ENCODE results near the gene CLEC20A.

CLEC20A gene

GRCh38 chr1:178493301-178493741 is 3.4 kb downstream of the CLEC20A start:
- H3K4me1 ChIP-seq (ENCODE audit: insufficient read depth, low read length, poor library complexity, severe bottlenecking): no peaks in the 10 kb centered on the region
- H3K4me2 ChIP-seq (ENCODE audit: low read depth, low read length, poor library complexity, severe bottlenecking): no peak overlapping the region
- no peak overlapping the region for H3K9ac ChIP-seq (ENCODE audit: low read depth, low read length, poor library complexity, severe bottlenecking)
- H3K9me3 ChIP-seq (ENCODE audit: insufficient read depth, low read depth, low read length): no peaks in the 10 kb centered on the region
- no peak overlapping the region for H2AFZ ChIP-seq (ENCODE audit: low read length)
- no peaks in the 10 kb centered on the region for H4K20me1 ChIP-seq (ENCODE audit: insufficient read depth, low read length, poor library complexity, severe bottlenecking)
- no peaks in the 10 kb centered on the region for H3K9me2 ChIP-seq (replicated peaks; ENCODE audit: low read depth, low read length)
- TF ChIP-seq, protein P1, sequence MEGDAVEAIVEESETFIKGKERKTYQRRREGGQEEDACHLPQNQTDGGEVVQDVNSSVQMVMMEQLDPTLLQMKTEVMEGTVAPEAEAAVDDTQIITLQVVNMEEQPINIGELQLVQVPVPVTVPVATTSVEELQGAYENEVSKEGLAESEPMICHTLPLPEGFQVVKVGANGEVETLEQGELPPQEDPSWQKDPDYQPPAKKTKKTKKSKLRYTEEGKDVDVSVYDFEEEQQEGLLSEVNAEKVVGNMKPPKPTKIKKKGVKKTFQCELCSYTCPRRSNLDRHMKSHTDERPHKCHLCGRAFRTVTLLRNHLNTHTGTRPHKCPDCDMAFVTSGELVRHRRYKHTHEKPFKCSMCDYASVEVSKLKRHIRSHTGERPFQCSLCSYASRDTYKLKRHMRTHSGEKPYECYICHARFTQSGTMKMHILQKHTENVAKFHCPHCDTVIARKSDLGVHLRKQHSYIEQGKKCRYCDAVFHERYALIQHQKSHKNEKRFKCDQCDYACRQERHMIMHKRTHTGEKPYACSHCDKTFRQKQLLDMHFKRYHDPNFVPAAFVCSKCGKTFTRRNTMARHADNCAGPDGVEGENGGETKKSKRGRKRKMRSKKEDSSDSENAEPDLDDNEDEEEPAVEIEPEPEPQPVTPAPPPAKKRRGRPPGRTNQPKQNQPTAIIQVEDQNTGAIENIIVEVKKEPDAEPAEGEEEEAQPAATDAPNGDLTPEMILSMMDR (conservative IDR thresholded peaks at IDR 0.05; ENCODE audit: low read length): no peak
- TF ChIP-seq EZH2phosphoT487 (IDR thresholded peaks at IDR 0.05; ENCODE audit: borderline replicate concordance): no peak
- H3K79me2 ChIP-seq (ENCODE audit: insufficient read depth, low read length): no peaks in the 10 kb centered on the region
- H3F3A ChIP-seq (ENCODE audit: low read depth): no peaks in the 10 kb centered on the region
- no peak overlapping the region for H3K4me3 ChIP-seq (ENCODE audit: low read length, poor library complexity, severe bottlenecking)
- no peaks in the 10 kb centered on the region for H3K27me3 ChIP-seq (ENCODE audit: insufficient read depth, low read length, poor library complexity, severe bottlenecking)
- H3K36me3 ChIP-seq (ENCODE audit: insufficient read depth, low read length): no peaks in the 10 kb centered on the region

DNA sequence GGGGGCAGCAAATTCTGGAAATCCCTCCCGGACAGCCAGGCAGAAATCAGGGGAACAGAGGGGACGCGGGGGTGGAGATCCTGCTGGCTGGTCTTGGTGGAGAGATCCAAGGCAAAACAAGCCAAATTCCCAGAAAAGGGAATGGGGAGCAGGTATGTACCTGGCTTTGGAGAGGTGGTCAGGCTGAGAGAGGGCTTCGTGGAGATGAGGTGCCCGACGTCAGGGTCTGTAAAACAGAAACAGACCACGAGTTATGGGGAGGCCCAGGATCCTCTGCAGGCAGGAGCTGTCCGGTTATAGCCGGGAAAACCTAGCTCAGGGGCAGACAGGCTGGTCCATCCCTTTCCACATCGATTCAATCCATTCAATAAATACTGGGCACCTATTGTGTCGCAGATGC is 4.4 kb downstream of the CLEC20A start:
- Histone ChIP-seq H3K27me3 (ENCODE audit: insufficient read depth, low read length, poor library complexity, severe bottlenecking) (no peaks in the 10 kb centered on the region), H3F3A (ENCODE audit: low read depth) (no peaks in the 10 kb centered on the region), H3K9me3 (ENCODE audit: insufficient read depth, low read depth, low read length) (no peaks in the 10 kb centered on the region), H3K79me2 (ENCODE audit: insufficient read depth, low read length) (no peaks in the 10 kb centered on the region), H3K9ac (ENCODE audit: low read depth, low read length, poor library complexity, severe bottlenecking) (no peak overlapping the region), H3K9me2 (replicated peaks; ENCODE audit: low read depth, low read length) (no peaks in the 10 kb centered on the region), H3K36me3 (ENCODE audit: insufficient read depth, low read length) (no peaks in the 10 kb centered on the region), H3K4me1 (ENCODE audit: insufficient read depth, low read length, poor library complexity, severe bottlenecking) (no peaks in the 10 kb centered on the region), H4K20me1 (ENCODE audit: insufficient read depth, low read length, poor library complexity, severe bottlenecking) (no peaks in the 10 kb centered on the region), H2AFZ (ENCODE audit: low read length) (no peak overlapping the region), H3K4me2 (ENCODE audit: low read depth, low read length, poor library complexity, severe bottlenecking) (no peak overlapping the region), H3K4me3 (ENCODE audit: low read length, poor library complexity, severe bottlenecking) (no peak overlapping the region)
- TF ChIP-seq, protein P1 (conservative IDR thresholded peaks at IDR 0.05; ENCODE audit: low read length): no peak
- no peak for TF ChIP-seq EZH2phosphoT487 (IDR thresholded peaks at IDR 0.05; ENCODE audit: borderline replicate concordance)

- no peak overlapping the region for H2AFZ ChIP-seq (ENCODE audit: low read length)
- H3K4me3 ChIP-seq (ENCODE audit: low read length, poor library complexity, severe bottlenecking): no peak overlapping the region
- H3K9me2 ChIP-seq (replicated peaks; ENCODE audit: low read depth, low read length): no peaks in the 10 kb centered on the region
- no peaks in the 10 kb centered on the region for H3K36me3 ChIP-seq (ENCODE audit: insufficient read depth, low read length)
- H3K27me3 ChIP-seq (ENCODE audit: insufficient read depth, low read length, poor library complexity, severe bottlenecking): no peaks in the 10 kb centered on the region
- no peak overlapping the region for H3K4me2 ChIP-seq (ENCODE audit: low read depth, low read length, poor library complexity, severe bottlenecking)
- TF ChIP-seq, protein P1 (conservative IDR thresholded peaks at IDR 0.05; ENCODE audit: low read length): no peak
- TF ChIP-seq EZH2phosphoT487 (IDR thresholded peaks at IDR 0.05; ENCODE audit: borderline replicate concordance): no peak
- H3K9me3 ChIP-seq (ENCODE audit: insufficient read depth, low read depth, low read length): no peaks in the 10 kb centered on the region
- no peaks in the 10 kb centered on the region for H3K4me1 ChIP-seq (ENCODE audit: insufficient read depth, low read length, poor library complexity, severe bottlenecking)
- no peaks in the 10 kb centered on the region for H3K79me2 ChIP-seq (ENCODE audit: insufficient read depth, low read length)
- H3K9ac ChIP-seq (ENCODE audit: low read depth, low read length, poor library complexity, severe bottlenecking): no peak overlapping the region
- H3F3A ChIP-seq (ENCODE audit: low read depth): no peaks in the 10 kb centered on the region
- H4K20me1 ChIP-seq (ENCODE audit: insufficient read depth, low read length, poor library complexity, severe bottlenecking): no peaks in the 10 kb centered on the region
Observed at GRCh38 chr1:178491721-178492120, 5.0 kb downstream of the CLEC20A start.
